Activated naive CD4-positive, alpha-beta T cell treated with Interleukin-2 at 50 U/mL for 16 hours (primary cell): ENCODE results near the gene SAT1.

Experiments used
- DNase-seq: peaks from one replicate; pipeline ENCODE4 v3.0.0-alpha.2; 2020

The SAT1 gene

GRCh38 chrX:23811656-23812055 is 28.7 kb downstream of the SAT1 start:
- no peak for DNase-seq

- no peak for DNase-seq
Measured at GRCh38 chrX:23813808-23814207, 30.8 kb downstream of the SAT1 start.

DNA sequence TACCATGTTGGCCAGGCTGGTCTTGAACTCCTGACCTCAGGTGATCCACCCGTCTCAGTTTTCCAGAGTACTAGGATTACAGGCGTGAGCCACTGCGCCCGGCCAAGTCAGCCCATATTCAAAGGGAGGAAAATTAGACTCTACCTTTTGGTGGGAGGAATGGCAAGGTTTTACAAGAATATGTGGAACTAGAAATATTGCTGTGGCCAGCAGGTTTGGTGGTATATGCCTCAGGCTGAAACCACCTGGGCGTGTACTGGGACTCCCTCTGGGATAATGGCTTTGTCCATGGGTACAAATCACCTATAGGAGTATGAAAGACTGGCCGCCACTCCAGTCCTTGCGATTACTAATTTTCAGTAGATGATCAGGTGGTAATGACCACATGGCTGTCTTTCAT is 32.4 kb downstream of the SAT1 start:
- no peak for DNase-seq

DNA sequence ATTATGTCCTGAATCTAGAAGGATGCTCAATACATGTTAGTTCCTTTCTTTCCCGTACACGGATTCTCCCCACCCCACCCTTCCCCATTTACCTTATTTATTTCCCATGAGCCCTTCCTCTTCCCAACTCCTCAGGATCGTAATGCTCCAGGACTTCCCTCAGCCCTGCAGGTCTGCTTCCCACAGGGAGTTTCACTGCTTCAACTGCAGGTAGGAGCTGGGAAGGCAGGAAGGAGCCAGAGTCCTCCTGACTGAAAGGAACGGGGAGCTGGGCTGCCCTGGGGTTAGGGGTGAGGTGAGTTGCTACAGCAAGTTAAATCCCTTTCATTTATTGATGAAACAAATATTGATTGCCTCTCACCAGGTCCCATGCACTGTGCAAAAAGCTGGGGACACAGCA is 33.2 kb downstream of the SAT1 start:
- no peak for DNase-seq

DNA sequence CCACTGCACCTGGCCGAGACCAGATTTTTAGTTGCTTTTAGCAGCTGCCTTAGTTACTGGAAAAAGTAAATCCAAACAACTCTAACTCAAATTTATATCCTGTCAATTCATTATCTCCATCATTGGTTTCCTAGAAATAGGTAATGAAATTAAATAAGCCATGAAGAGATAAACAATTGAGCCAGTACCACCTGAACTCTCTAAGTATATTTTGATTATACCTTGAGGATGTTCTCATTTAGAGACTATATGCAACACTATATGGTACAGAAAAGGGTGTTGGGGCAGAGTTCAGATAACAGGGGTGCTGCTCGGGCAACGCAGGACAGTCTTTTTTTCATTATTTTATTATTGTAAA is 35.0 kb downstream of the SAT1 start:
- no peak for DNase-seq

GRCh38 chrX:23819385-23820234 is 36.6 kb downstream of the SAT1 start:
- no peak for DNase-seq

DNA sequence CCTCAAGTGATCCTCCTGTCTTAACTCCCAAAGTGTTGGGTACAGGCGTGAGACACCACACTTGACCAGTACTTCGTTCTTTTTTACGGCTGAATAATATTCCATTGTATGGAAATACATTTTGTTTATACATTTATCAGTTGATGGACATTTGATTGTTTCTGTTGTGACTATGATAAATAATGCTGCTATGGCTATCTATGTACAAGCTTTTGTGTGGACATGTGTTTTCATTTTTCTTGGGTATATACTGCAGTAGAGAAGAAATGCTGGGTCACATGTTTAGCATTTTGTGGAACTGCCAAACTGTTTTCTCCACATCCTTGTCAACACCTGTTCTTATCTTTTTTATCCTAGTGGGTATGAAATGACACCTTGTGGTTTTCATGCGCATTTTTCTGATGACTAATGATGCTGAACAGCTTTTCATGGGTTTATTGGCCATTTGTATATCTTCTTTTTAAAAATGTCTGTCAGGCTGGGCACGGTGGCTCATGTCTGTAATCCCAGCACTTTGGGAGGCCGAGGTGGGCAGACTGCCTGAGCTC is 37.3 kb downstream of the SAT1 start:
- DNase-seq, result no peak

DNA sequence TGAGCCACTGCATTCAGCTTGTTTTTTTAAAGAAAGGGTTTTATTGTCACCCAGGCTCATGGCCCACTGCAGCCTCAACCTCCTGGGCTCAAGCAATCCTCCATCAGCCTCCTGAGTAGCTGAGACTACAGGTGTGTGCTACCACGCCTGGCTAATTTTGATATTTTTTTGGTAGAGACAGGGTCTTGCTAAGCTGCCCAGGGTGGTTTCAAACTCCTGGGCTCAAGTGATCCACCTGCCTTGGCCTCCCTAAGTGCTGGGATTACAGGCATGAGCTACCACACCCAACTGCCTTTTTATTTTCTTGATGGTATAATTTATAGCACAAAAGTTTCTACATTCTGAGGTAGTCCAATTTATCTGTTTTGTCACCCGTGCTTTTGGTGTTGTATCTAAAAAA is 38.9 kb downstream of the SAT1 start:
- DNase-seq, result no peak

GRCh38 chrX:23822397-23822796 is 39.4 kb downstream of the SAT1 start:
- DNase-seq, result no peak

- no peak for DNase-seq
Measured at GRCh38 chrX:23822841-23823240, 39.9 kb downstream of the SAT1 start.

DNA sequence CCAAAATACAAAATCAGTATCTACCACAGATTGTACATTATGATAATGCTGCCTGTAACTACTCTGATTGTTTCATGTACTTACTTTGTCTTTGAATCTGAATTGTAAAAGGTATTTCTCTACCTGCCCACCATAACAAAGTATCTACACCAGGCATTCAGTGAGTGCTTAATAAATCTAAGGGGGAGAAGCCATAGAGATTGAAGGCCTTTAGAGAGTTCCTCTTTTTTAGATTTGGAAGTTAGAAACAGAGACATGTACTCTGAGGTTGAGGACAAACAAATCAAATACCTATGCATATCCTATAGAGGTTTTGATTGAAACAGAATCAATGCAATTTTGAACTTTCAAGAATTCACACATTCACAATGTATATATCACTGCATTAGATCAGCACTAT is 42.7 kb downstream of the SAT1 start:
- DNase-seq, result no peak

GRCh38 chrX:23826216-23826615 is 43.2 kb downstream of the SAT1 start:
- no peak for DNase-seq

GRCh38 chrX:23826653-23827052 is 43.7 kb downstream of the SAT1 start:
- DNase-seq, result no peak

DNA sequence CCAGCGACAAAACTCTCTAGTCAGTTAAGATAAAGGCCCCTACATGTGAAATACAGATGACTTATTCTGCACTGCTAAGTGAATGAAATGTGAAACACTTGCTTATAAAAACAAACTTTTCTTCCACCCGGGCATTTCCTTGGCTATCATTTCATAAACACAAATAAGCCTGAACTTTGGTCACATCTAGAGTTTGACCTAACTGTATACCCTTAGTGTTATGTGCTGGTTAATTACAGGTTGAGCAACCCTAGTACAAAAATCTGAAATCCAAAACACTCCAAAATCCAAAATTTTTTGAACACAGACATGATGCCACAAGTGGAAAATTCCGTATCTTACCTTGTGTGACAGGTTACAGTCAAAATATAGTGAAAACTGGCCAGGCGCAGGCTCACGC is 45.9 kb downstream of the SAT1 start:
- DNase-seq, result no peak

GRCh38 chrX:23832721-23833120 is 49.7 kb downstream of the SAT1 start:
- DNase-seq, result no peak
